ENCODE measurements around the gene STK35.

- TF ChIP-seq CTCF (conservative IDR thresholded peaks at IDR 0.05; ENCODE audit: low read depth, low read length) = no peak
- no peak for TF ChIP-seq EZH2 (IDR thresholded peaks at IDR 0.05; ENCODE audit: borderline replicate concordance, low read depth, low read length, poor library complexity, severe bottlenecking)
These were observed 50.2 kb downstream of the STK35 start for GRCh38 chr20:2151858-2152281.

All from A673 (cell line).